SK-N-SH (cell line): ENCODE measurements around the gene AGTRAP. TPM values are rescaled to one million over a fixed set of nuclear protein-coding genes. Genes with fewer than 3 reads are reported as not detected.

Experiments used
- CTCF ChIA-PET: fragments of 300-600, 350-600 bp; formaldehyde crosslinking; extraction: SDS; loops from one replicate; lab custom pipeline; 2021; lab: Yijun Ruan, JAX
- POLR2A ChIA-PET: fragments of 350-600 bp; sonication (Branson Sonifier 250); formaldehyde crosslinking; extraction: SDS; loops from one replicate; lab custom pipeline; 2020; ENCODE audit warnings: antibody characterized with exemption, inconsistent platforms; lab: Yijun Ruan, JAX
- DNase-seq: peaks from one replicate; pipeline ENCODE4 v3.0.0; 2012
- H2AFZ ChIP-seq: fragments of 200-600 bp; sonication (generic); 2 replicates; pipeline ENCODE4 v1.8.1; 2016; ENCODE audit warnings: antibody characterized with exemption, mild to moderate bottlenecking, low read depth
- H3F3A ChIP-seq: fragments of 200-600 bp; sonication (generic); replicated peaks from 2 replicates; pipeline ENCODE3; 2016; ENCODE audit warnings: antibody characterized with exemption, mild to moderate bottlenecking; ENCODE audit not compliant: insufficient read depth
- H3K27ac ChIP-seq, 2 experiments: fragments of 200-500 bp in 1 of 2; fragments of 200-600 bp in 1 of 2; sonication (Bioruptor generic) in 1 of 2; sonication (generic), shearing (Covaris generic) in 1 of 2; 2 replicates each; pipeline versions ENCODE4 v1.5.1 to v1.6.1; 2014 to 2016; ENCODE audit warnings: low read depth in 2 of 2, inconsistent platforms in 1 of 2, low read length in 1 of 2, mild to moderate bottlenecking in 1 of 2, mixed read lengths in 1 of 2
- H3K27me3 ChIP-seq: fragments of 200-600 bp; sonication (generic), shearing (Covaris generic); 2 replicates; pipeline ENCODE4 v1.6.1; 2016; ENCODE audit warnings: mixed run types; ENCODE audit not compliant: insufficient read depth
- H3K36me3 ChIP-seq, 2 experiments: fragments of 200-500 bp in 1 of 2; fragments of 200-600 bp in 1 of 2; sonication (Bioruptor generic) in 1 of 2; sonication (generic) in 1 of 2; replicated peaks in 1 of 2; 2 replicates each; pipeline versions ENCODE3 to v1.5.1; 2014 to 2016; ENCODE audit warnings: low read length in 1 of 2, mild to moderate bottlenecking in 1 of 2; ENCODE audit not compliant: insufficient read depth in 2 of 2, control insufficient read depth in 1 of 2
- H3K4me1 ChIP-seq, 2 experiments: fragments of 200-500 bp in 1 of 2; fragments of 200-600 bp in 1 of 2; sonication (Bioruptor generic) in 1 of 2; sonication (generic), shearing (Covaris generic) in 1 of 2; 2 replicates each; pipeline versions ENCODE4 v1.5.1 to v1.6.1; 2014 to 2016; ENCODE audit warnings: low read depth in 1 of 2, low read length in 1 of 2, mixed run types in 1 of 2; ENCODE audit not compliant: insufficient read depth in 2 of 2, control insufficient read depth in 1 of 2
- H3K4me2 ChIP-seq: fragments of 200-600 bp; sonication (generic), shearing (Covaris generic); 2 replicates; pipeline ENCODE4 v1.6.1; 2017; ENCODE audit warnings: mixed run types
- H3K4me3 ChIP-seq, 2 experiments: fragments of 200-500 bp in 1 of 2; fragments of 200-600 bp in 1 of 2; sonication (Bioruptor generic) in 1 of 2; sonication (generic), shearing (Covaris generic) in 1 of 2; 2 replicates each; pipeline versions ENCODE4 v1.5.1 to v1.8.1; 2014 to 2016; ENCODE audit warnings: low read depth in 2 of 2, inconsistent platforms in 1 of 2, low read length in 1 of 2, mild to moderate bottlenecking in 1 of 2, mixed read lengths in 1 of 2, moderate library complexity in 1 of 2
- H3K79me2 ChIP-seq: fragments of 200-600 bp; sonication (generic); 2 replicates; pipeline ENCODE4 v1.8.1; 2017; ENCODE audit warnings: mild to moderate bottlenecking; ENCODE audit not compliant: insufficient read depth
- H3K9ac ChIP-seq: fragments of 200-600 bp; sonication (generic); 2 replicates; pipeline ENCODE4 v1.6.1; 2017; ENCODE audit warnings: mixed run types
- H3K9me2 ChIP-seq: fragments of 200-600 bp; sonication (generic); 2 replicates; pipeline ENCODE4 v1.6.1; 2017; ENCODE audit warnings: mixed run types
- H3K9me3 ChIP-seq: fragments of 200-600 bp; sonication (generic); 2 replicates; pipeline ENCODE4 v1.6.1; 2017; ENCODE audit warnings: mixed run types, mild to moderate bottlenecking, moderate library complexity
- H4K20me1 ChIP-seq: fragments of 200-600 bp; sonication (generic); 2 replicates; pipeline ENCODE4 v1.6.1; 2017; ENCODE audit warnings: mild to moderate bottlenecking, mixed run types; ENCODE audit not compliant: insufficient read depth
- CHD2 ChIP-seq: fragments of 150-350 bp; IDR thresholded peaks from 2 replicates; pipeline ENCODE4 v1.6.1; 2018; ENCODE audit warnings: low read length; ENCODE audit not compliant: partially characterized antibody
- EP300 ChIP-seq, 2 experiments: IDR thresholded peaks; 2 replicates each; pipeline versions ENCODE4 v1.4.0 to v1.6.1; 2012; ENCODE audit warnings: borderline replicate concordance in 1 of 2, low read depth in 1 of 2, low read length in 1 of 2
- MAX ChIP-seq: IDR thresholded peaks from 2 replicates; pipeline ENCODE4 v1.4.0; 2012; ENCODE audit warnings: low read depth
- MEF2A ChIP-seq: IDR thresholded peaks from 2 replicates; pipeline ENCODE4 v1.4.0; 2012; ENCODE audit warnings: low read depth, borderline replicate concordance
- MXI1 ChIP-seq: IDR thresholded peaks from 2 replicates; pipeline ENCODE4 v1.6.1; 2012; ENCODE audit warnings: mild to moderate bottlenecking, low read depth, low read length, improper control_type of control experiment
- NFIC ChIP-seq: IDR thresholded peaks from 2 replicates; pipeline ENCODE4 v1.4.0; 2012; ENCODE audit warnings: borderline replicate concordance
- RCOR1 ChIP-seq: fragments of 150-350 bp; IDR thresholded peaks from 2 replicates; pipeline ENCODE4 v1.6.1; 2017; ENCODE audit warnings: antibody characterized with exemption, low read length
- YY1 ChIP-seq: IDR thresholded peaks from 2 replicates; pipeline ENCODE4 v1.4.0; 2012; ENCODE audit warnings: low read depth, mild to moderate bottlenecking
- WGBS: methylation state at CpG from one replicate; pipeline ENCODE4 v1.1.6; 2017; ENCODE audit warnings: low lambda C conversion rate; 5-methylcytosine and 5-hydroxymethylcytosine counted together
- polyA plus RNA-seq, 3 experiments: library from polyadenylated mRNA; depleted of rRNA; stranded (reverse); fragments of >200 nt; gene quantifications; 2 replicates each; pipeline ENCODE4 v1.2.3, GENCODE V29; 2012
- TF ChIP-seq, protein P1 (sequence below): IDR thresholded peaks from 2 replicates; pipeline ENCODE4; 2012
- TF ChIP-seq, protein P2 (sequence below): fragments of 200-600 bp; sonication (generic); IDR thresholded peaks from 2 replicates; pipeline ENCODE4 v1.6.1; 2017; ENCODE audit warnings: antibody characterized with exemption, mild to moderate bottlenecking, moderate library complexity
- TF ChIP-seq, protein P3 (sequence below): IDR thresholded peaks from 2 replicates; pipeline ENCODE4 v1.6.1; 2012; ENCODE audit warnings: mild to moderate bottlenecking, low read depth, low read length, moderate library complexity

Gene AGTRAP
- polyA plus RNA-seq, 1 of the 3 experiments (the other 2 are of a cell fraction), result 66.2 TPM

DNA sequence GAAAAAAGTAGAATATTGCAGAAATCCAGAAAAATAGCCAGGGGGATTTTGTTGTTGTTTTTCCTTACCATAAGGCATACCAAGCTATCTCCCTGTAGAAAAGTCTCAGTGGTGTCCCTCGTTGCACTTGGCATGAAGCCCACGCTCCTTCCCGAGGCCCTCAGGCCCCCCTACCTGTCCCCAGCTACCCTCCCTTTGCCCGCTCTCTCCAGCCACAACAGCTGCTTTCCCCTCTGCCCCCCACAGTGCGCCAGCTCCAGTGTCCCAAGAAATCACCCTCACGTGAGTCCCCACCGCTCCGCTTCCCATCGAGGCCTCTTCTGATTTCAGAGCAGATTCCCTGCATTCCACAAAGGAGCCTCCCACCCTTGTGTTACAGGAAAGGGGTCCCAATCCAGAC lies 8.4 kb downstream of the AGTRAP start:
- TF ChIP-seq NFIC, result no peak
- TF ChIP-seq MAX, result no peak
- no peak for TF ChIP-seq CHD2
- TF ChIP-seq MXI1, result no peak
- no peak for TF ChIP-seq RCOR1
- TF ChIP-seq MEF2A, result no peak
- TF ChIP-seq YY1, result no peak
- no peak for TF ChIP-seq EP300 (IDR thresholded peaks at IDR 0.05; ENCODE audit: borderline replicate concordance in 1 of 2, low read depth in 1 of 2, low read length in 1 of 2)
- TF ChIP-seq, protein P1, sequence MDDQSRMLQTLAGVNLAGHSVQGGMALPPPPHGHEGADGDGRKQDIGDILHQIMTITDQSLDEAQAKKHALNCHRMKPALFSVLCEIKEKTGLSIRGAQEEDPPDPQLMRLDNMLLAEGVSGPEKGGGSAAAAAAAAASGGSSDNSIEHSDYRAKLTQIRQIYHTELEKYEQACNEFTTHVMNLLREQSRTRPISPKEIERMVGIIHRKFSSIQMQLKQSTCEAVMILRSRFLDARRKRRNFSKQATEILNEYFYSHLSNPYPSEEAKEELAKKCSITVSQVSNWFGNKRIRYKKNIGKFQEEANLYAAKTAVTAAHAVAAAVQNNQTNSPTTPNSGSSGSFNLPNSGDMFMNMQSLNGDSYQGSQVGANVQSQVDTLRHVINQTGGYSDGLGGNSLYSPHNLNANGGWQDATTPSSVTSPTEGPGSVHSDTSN, result no peak
- TF ChIP-seq, protein P2, sequence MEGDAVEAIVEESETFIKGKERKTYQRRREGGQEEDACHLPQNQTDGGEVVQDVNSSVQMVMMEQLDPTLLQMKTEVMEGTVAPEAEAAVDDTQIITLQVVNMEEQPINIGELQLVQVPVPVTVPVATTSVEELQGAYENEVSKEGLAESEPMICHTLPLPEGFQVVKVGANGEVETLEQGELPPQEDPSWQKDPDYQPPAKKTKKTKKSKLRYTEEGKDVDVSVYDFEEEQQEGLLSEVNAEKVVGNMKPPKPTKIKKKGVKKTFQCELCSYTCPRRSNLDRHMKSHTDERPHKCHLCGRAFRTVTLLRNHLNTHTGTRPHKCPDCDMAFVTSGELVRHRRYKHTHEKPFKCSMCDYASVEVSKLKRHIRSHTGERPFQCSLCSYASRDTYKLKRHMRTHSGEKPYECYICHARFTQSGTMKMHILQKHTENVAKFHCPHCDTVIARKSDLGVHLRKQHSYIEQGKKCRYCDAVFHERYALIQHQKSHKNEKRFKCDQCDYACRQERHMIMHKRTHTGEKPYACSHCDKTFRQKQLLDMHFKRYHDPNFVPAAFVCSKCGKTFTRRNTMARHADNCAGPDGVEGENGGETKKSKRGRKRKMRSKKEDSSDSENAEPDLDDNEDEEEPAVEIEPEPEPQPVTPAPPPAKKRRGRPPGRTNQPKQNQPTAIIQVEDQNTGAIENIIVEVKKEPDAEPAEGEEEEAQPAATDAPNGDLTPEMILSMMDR, result no peak
- TF ChIP-seq, protein P3, sequence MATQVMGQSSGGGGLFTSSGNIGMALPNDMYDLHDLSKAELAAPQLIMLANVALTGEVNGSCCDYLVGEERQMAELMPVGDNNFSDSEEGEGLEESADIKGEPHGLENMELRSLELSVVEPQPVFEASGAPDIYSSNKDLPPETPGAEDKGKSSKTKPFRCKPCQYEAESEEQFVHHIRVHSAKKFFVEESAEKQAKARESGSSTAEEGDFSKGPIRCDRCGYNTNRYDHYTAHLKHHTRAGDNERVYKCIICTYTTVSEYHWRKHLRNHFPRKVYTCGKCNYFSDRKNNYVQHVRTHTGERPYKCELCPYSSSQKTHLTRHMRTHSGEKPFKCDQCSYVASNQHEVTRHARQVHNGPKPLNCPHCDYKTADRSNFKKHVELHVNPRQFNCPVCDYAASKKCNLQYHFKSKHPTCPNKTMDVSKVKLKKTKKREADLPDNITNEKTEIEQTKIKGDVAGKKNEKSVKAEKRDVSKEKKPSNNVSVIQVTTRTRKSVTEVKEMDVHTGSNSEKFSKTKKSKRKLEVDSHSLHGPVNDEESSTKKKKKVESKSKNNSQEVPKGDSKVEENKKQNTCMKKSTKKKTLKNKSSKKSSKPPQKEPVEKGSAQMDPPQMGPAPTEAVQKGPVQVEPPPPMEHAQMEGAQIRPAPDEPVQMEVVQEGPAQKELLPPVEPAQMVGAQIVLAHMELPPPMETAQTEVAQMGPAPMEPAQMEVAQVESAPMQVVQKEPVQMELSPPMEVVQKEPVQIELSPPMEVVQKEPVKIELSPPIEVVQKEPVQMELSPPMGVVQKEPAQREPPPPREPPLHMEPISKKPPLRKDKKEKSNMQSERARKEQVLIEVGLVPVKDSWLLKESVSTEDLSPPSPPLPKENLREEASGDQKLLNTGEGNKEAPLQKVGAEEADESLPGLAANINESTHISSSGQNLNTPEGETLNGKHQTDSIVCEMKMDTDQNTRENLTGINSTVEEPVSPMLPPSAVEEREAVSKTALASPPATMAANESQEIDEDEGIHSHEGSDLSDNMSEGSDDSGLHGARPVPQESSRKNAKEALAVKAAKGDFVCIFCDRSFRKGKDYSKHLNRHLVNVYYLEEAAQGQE, result no peak
- H3K4me1 ChIP-seq, result peaks cover 0 to 7% of the 10 kb centered on the region in 2 experiments; a peak in 1 of 4 replicates
- H3K9me2 ChIP-seq, result no peaks in the 10 kb centered on the region
- no peaks in the 10 kb centered on the region for H3F3A ChIP-seq
- H4K20me1 ChIP-seq, result no peaks in the 10 kb centered on the region
- H3K4me3 ChIP-seq, result no peak overlapping the region
- H3K27me3 ChIP-seq, result no peaks in the 10 kb centered on the region
- peaks cover 4% of the 10 kb centered on the region; the same call in 1 of the 2 replicates for H3K79me2 ChIP-seq
- DNase-seq, result no peak
- H3K9me3 ChIP-seq, result no peaks in the 10 kb centered on the region
- H3K4me2 ChIP-seq, result no peak overlapping the region
- POLR2A ChIA-PET, result no interaction called here
- H3K36me3 ChIP-seq, result peaks cover 4 to 5% of the 10 kb centered on the region in 2 experiments
- 86% methylated on average over 9 of the region's 9 CpGs for WGBS
- CTCF ChIA-PET, result interaction anchor here (0.9 kb wide), 1 partner anchor 25 kb away, joined by 3 read pairs; no protein-coding TSS in a partner anchor
- no peak overlapping the region for H3K9ac ChIP-seq
- H3K27ac ChIP-seq, result no peak overlapping the region
- H2AFZ ChIP-seq, result no peak overlapping the region
